Astrocyte of the spinal cord (primary cell): Measurements from ENCODE around the gene PPP2R3C.

Source experiments
- DNase-seq: peaks from one replicate; pipeline ENCODE4 v3.0.0; 2011; ENCODE audit warnings: low read depth, low spot score
- H3K4me3 ChIP-seq: 2 replicates; pipeline ENCODE4 v1.5.1; 2011; ENCODE audit warnings: low read depth, mild to moderate bottlenecking, low read length, moderate library complexity
- CTCF ChIP-seq: IDR thresholded peaks from 2 replicates; pipeline ENCODE4 v1.5.1; 2012; ENCODE audit warnings: low read depth, mild to moderate bottlenecking, low read length, inconsistent platforms
- in situ Hi-C: cut with HindIII; loops from 2 replicates; pipeline ENCODE4 v1.10.0; 2017; ENCODE audit warnings: low sequenced_read_pairs

Gene PPP2R3C

GRCh38 chr14:35133542-35134328 lies 11.9 kb upstream of the PPP2R3C start:
- TF ChIP-seq CTCF, result no peak
- in situ Hi-C loops, result no loop called here
- no peak for DNase-seq
- no peak overlapping the region for H3K4me3 ChIP-seq

GRCh38 chr14:35124127-35124526 lies 2.3 kb upstream of the PPP2R3C start:
- no peak for TF ChIP-seq CTCF

GRCh38 chr14:35123388-35123703 lies 1.6 kb upstream of the PPP2R3C start:
- no peak for DNase-seq
- H3K4me3 ChIP-seq, result peak overlapping the region; percentile 96
- in situ Hi-C loops, result no loop called here
- TF ChIP-seq CTCF, result no peak

More at GRCh38 chr14:35124127-35124526, 2.3 kb upstream of the PPP2R3C start:
- in situ Hi-C loops, result no loop called here
- DNase-seq, result no peak
- H3K4me3 ChIP-seq, result no peak overlapping the region

GRCh38 chr14:35122696-35123387 lies 1.1 kb upstream of the PPP2R3C start:
- in situ Hi-C loops, result no loop called here
- TF ChIP-seq CTCF, result no peak
- DNase-seq, result peak; percentile 61
- peak overlapping the region; percentile 96 for H3K4me3 ChIP-seq

GRCh38 chr14:35121026-35121886 lies 534 bp downstream of the PPP2R3C start:
- no peak for DNase-seq
- in situ Hi-C loops, result no loop called here
- H3K4me3 ChIP-seq, result peak overlapping the region; percentile 96
- no peak for TF ChIP-seq CTCF

- in situ Hi-C loops, result no loop called here
- TF ChIP-seq CTCF, result no peak
- no peak overlapping the region for H3K4me3 ChIP-seq
- no peak for DNase-seq
Measured at GRCh38 chr14:35117112-35117511, 4.7 kb downstream of the PPP2R3C start.
